Stimulated activated memory B cell treated with anti-CD40 and anti-IgM and Interleukin-4, amounts not matched to agents 10 μg/mL and 1 μg/mL and 100 μg/mL, for 72 hours (primary cell): ENCODE results near the gene ASIC4.

Source experiments
- ATAC-seq: fragments of 150-1000 bp; cut with Tn5 transposase; 2 replicates; pipeline ENCODE4 v1.10.0; 2021
- H3K27ac Mint-ChIP-seq: one replicate; pipeline ENCODE4 v1.8.0; 2022; ENCODE audit warnings: mild to moderate bottlenecking, mixed read lengths
- H3K27me3 Mint-ChIP-seq: one replicate; pipeline ENCODE4 v1.8.0; 2022; ENCODE audit warnings: mixed read lengths
- H3K36me3 Mint-ChIP-seq: one replicate; pipeline ENCODE4 v1.8.0; 2022; ENCODE audit warnings: mixed read lengths
- H3K4me1 Mint-ChIP-seq: one replicate; pipeline ENCODE4 v1.8.0; 2022; ENCODE audit warnings: mixed read lengths
- H3K4me3 Mint-ChIP-seq: one replicate; pipeline ENCODE4 v1.8.0; 2022; ENCODE audit warnings: mild to moderate bottlenecking, moderate library complexity, mixed read lengths
- H3K9me3 Mint-ChIP-seq: one replicate; pipeline ENCODE4 v1.8.0; 2022; ENCODE audit warnings: mixed read lengths

Gene ASIC4

DNA sequence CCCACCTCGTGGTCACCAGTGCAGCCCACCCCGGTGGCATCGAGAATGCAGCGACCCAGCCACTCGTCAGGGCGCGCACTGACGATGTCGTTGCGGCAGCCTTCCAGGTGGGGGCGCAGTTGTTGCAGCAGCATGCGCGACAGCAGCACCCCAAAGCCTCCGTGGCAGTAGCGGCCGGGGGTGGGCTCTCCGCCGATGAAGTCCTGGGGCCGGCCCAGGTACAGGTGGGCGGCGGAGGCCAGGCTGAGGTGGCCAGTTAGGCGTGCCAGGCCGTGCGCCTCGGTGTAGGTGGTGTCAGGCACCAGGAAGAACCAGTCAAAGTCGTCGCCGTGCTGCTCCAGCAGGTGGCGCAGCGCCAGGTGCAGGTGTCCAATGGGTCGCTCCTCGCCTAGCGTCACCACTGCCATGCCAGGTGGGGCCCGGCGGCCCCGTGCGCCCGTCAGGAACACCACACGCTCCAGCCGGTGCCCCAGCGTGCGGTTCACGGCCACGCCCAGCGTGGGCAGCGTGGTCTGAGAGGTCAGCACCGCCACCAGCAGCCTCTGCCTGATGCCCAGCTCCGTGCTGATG is 27.4 kb downstream of the ASIC4 start:
- peaks cover 20% of the 10 kb centered on the region for H3K4me1 Mint-ChIP-seq
- H3K9me3 Mint-ChIP-seq: no peaks in the 10 kb centered on the region
- H3K4me3 Mint-ChIP-seq: peak overlapping the region; percentile 33
- H3K36me3 Mint-ChIP-seq: peaks cover 14% of the 10 kb centered on the region
- H3K27me3 Mint-ChIP-seq: peaks cover 76% of the 10 kb centered on the region
- no peak overlapping the region for H3K27ac Mint-ChIP-seq
- peak; percentile 72 for ATAC-seq

DNA sequence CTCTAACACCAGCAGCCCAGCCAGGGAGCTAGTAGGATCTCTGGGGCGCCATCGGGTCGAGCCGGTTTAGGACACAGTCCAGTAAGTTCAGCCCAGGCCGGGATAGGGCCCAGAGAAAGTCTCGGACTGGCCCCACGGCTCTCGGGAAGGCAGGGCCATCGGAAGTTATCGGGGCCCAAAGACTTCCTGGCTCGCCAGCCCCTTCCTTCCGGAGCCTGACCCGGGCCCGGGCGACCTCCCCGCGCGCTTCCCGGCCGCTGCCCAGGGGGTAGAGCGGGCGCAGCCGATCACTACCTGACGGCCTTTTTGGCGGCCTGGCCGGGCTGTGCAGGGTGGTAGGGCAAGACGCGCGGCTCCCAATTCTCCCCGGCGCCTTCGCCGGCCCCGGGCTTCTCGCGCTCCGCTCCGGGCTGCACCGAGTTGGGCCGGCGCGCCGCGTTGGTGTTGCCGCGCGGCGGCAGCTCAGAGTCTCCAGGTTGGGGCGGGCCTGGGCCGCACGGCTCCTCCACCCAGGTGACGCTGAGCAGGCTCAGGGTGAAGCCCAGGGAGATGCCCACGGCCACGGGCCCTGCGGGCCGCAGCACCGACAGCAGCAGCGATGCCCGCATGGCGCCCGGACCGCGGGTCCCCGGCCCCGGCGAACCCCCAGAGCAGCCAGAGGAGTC is 28.8 kb downstream of the ASIC4 start:
- H3K27me3 Mint-ChIP-seq: peaks cover 76% of the 10 kb centered on the region

DNA sequence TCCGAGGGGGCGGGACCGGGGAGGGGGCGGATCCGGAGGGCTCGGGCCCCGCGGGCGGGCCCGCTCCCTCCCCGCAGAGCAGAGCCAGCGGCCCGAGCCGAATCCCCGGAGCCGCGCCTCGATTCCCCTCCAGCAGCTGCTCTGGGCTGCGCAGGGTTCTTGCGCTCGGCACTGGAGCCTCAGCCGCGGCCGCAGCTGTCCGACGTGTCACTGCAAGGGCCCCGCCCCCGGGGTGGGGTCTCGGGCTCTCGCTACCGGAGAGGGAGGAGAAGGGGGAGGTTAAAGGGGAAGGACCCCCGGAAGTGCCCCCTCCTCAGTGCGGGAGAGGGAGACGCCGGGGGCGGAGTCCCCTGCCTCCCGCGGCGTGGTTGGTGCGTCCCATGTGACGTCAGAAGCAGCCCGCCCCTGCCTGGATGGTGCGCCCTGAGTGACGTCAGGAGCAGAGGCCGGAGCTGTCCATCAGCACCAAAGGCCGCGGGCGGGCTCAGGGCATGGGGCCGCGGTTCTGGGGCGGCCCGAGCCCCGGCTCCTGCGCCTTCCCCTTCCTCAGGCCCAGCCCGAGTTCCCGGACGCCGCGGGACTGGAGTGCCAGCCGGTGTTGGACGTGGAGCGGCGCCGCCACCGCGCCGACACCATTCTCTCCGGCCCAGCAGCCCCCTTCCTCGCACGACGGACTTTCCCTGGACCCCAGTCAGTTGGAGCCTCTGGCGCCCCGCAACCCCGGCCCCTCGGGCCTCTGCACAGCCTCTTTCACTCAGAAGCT is 29.5 kb downstream of the ASIC4 start, which contains the start of the genes CHPF and TMEM198:
CHPF (minus strand) TSS at position 214 of the 763 bp plus-strand sequence. CDS start 271 bp downstream, outside the sequence.
TMEM198 (plus strand) TSS at position 433 of the 763 bp plus-strand sequence. CDS start 700 bp downstream, outside the sequence.
- ATAC-seq: peak; percentile 88
- Mint-ChIP-seq H3K27me3 (peaks cover 76% of the 10 kb centered on the region), H3K4me1 (peaks cover 20% of the 10 kb centered on the region), H3K4me3 (peak within 1 kb of the TSS; percentile 79), H3K9me3 (no peaks in the 10 kb centered on the region), H3K27ac (no peak within 1 kb of the TSS), H3K36me3 (peaks cover 11% of the 10 kb centered on the region)

More for the DNA sequence above, 28.8 kb downstream of the ASIC4 start:
- Mint-ChIP-seq H3K36me3 (peaks cover 14% of the 10 kb centered on the region), H3K4me1 (peaks cover 20% of the 10 kb centered on the region), H3K9me3 (no peaks in the 10 kb centered on the region), H3K4me3 (peak overlapping the region; percentile 77), H3K27ac (no peak overlapping the region)
- peak; percentile 62 for ATAC-seq

DNA sequence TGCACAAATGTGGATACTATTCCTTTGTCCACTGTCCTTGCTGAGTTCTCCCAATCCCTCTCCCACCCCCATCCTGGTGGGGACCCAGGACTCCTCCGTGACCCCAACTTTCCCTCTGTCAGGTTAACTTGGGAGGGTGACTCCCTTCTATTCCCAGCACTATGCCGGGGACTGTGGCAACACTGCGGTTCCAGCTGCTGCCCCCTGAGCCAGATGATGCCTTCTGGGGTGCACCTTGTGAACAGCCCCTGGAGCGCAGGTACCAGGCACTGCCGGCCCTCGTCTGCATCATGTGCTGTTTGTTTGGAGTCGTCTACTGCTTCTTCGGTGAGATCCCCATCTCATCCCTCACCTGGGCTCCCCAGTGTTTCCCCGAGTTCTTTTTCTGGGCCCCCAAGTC is 30.3 kb downstream of the ASIC4 start:
- no peaks in the 10 kb centered on the region for H3K9me3 Mint-ChIP-seq
- H3K4me3 Mint-ChIP-seq: peak overlapping the region; percentile 79
- H3K27me3 Mint-ChIP-seq: peaks cover 76% of the 10 kb centered on the region
- H3K4me1 Mint-ChIP-seq: peaks cover 20% of the 10 kb centered on the region
- H3K27ac Mint-ChIP-seq: no peak overlapping the region
- no peak for ATAC-seq
- H3K36me3 Mint-ChIP-seq: peaks cover 6% of the 10 kb centered on the region

DNA sequence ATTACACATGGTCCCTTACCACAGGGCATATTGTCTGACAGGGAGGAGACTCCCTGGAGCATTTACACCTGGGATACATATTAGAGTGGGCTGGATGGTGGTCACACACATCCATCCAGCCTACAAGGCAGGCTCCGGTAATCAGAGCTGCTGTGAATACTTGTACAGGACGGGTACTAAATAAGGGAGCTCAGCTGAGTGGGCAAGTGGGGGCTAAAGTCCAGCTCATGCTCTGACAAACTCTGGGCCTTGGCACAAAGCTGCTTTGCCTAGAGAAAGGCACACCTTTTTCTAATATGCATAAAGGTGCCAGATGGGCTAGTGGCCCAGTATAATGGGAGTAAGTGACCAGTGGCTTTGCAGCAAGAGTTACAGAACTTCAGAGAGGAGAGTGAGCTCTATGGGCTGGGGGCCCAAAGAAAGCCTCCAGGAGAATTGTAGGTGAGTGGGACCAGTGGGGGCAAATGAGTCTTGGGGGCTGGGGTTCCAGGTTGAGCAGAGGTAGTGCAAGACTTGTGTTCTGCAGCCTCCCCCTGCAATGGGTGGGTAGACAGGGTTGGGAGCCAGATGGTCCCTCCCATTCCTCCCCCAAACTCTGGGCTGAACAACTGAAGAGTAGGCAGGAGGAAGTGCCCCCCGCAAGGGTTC is 31.1 kb downstream of the ASIC4 start:
- Mint-ChIP-seq H3K36me3 (no peaks in the 10 kb centered on the region), H3K9me3 (no peaks in the 10 kb centered on the region), H3K4me3 (no peak overlapping the region), H3K4me1 (peaks cover 20% of the 10 kb centered on the region), H3K27me3 (peaks cover 75% of the 10 kb centered on the region), H3K27ac (no peak overlapping the region)
- ATAC-seq: no peak

DNA sequence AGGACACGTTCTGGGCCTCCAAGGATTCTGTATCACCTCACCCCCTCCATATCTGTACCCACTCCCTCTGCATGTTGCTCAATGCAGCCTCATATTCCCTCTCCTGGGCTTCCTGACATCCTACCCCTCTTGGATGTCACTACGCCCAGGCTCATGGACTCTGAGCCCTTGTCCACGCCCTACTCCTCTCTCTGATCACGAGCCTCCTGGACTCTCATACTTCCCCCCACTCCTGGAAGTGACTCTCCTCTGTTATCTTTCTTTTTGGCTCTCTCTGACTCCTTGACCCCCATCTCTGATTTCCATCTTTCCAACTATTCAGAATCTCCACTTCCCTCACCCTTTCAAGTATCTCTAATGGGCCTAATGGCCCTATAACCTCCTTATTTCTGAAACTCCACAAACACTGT is 31.7 kb downstream of the ASIC4 start:
- peaks cover 24% of the 10 kb centered on the region for H3K4me1 Mint-ChIP-seq
- no peaks in the 10 kb centered on the region for H3K9me3 Mint-ChIP-seq
- H3K27me3 Mint-ChIP-seq: peaks cover 75% of the 10 kb centered on the region
- H3K36me3 Mint-ChIP-seq: no peaks in the 10 kb centered on the region
- no peak for ATAC-seq
- H3K4me3 Mint-ChIP-seq: no peak overlapping the region
- no peak overlapping the region for H3K27ac Mint-ChIP-seq

DNA sequence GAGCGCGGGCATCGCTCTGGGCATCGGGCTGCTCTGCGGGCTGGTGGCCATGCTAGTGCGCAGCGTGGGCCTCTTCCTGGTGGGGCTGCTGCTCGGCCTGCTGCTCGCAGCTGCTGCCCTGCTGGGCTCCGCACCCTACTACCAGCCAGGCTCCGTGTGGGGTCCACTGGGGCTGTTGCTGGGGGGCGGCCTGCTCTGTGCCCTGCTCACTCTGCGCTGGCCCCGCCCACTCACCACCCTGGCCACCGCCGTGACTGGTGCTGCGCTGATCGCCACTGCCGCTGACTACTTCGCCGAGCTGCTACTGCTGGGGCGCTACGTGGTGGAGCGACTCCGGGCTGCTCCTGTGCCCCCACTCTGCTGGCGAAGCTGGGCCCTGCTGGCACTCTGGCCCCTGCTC is 33.3 kb downstream of the ASIC4 start:
- Mint-ChIP-seq H3K27me3 (peaks cover 83% of the 10 kb centered on the region), H3K36me3 (no peaks in the 10 kb centered on the region), H3K4me3 (no peak overlapping the region), H3K4me1 (peaks cover 27% of the 10 kb centered on the region), H3K27ac (no peak overlapping the region), H3K9me3 (no peaks in the 10 kb centered on the region)
- ATAC-seq: no peak

DNA sequence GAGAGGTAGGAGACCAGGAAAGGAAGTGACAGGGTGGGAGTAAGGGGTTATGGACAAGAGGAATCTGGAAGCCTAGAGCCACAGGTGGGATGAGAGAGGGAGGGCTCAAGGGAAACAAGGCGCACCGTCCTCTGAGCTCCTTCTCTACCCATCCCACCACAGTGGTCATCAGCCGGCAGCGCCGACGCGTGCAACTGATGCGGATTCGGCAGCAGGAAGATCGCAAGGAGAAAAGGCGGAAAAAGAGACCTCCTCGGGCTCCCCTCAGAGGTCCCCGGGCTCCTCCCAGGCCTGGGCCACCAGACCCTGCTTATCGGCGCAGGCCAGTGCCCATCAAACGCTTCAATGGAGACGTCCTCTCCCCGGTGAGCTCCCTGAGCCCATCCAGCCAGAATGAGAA is 34.7 kb downstream of the ASIC4 start:
- H3K36me3 Mint-ChIP-seq: no peaks in the 10 kb centered on the region
- peaks cover 91% of the 10 kb centered on the region for H3K27me3 Mint-ChIP-seq
- no peak overlapping the region for H3K4me3 Mint-ChIP-seq
- H3K27ac Mint-ChIP-seq: no peak overlapping the region
- peaks cover 23% of the 10 kb centered on the region for H3K4me1 Mint-ChIP-seq
- no peaks in the 10 kb centered on the region for H3K9me3 Mint-ChIP-seq
- no peak for ATAC-seq

DNA sequence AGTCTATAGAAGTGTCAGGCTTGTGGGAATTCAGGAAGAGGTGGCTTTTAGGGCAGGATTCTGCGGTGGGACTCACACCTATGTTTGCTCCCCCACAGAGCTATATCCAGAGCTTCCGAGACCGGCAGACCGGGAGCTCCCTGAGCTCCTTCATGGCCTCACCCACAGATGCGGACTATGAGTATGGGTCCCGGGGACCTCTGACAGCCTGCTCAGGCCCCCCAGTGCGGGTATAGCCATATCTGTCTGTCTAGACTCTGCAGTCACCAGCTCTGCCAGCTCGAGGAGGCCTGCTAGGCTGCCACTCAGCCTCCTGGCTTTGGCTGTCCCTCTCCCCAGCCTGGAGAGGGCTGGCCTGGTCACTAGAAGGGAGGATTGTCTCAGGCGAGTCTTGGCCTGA is 35.3 kb downstream of the ASIC4 start:
- H3K9me3 Mint-ChIP-seq: no peaks in the 10 kb centered on the region
- no peak overlapping the region for H3K27ac Mint-ChIP-seq
- H3K27me3 Mint-ChIP-seq: peaks cover 91% of the 10 kb centered on the region
- H3K36me3 Mint-ChIP-seq: no peaks in the 10 kb centered on the region
- H3K4me3 Mint-ChIP-seq: no peak overlapping the region
- no peak for ATAC-seq
- H3K4me1 Mint-ChIP-seq: peaks cover 17% of the 10 kb centered on the region

DNA sequence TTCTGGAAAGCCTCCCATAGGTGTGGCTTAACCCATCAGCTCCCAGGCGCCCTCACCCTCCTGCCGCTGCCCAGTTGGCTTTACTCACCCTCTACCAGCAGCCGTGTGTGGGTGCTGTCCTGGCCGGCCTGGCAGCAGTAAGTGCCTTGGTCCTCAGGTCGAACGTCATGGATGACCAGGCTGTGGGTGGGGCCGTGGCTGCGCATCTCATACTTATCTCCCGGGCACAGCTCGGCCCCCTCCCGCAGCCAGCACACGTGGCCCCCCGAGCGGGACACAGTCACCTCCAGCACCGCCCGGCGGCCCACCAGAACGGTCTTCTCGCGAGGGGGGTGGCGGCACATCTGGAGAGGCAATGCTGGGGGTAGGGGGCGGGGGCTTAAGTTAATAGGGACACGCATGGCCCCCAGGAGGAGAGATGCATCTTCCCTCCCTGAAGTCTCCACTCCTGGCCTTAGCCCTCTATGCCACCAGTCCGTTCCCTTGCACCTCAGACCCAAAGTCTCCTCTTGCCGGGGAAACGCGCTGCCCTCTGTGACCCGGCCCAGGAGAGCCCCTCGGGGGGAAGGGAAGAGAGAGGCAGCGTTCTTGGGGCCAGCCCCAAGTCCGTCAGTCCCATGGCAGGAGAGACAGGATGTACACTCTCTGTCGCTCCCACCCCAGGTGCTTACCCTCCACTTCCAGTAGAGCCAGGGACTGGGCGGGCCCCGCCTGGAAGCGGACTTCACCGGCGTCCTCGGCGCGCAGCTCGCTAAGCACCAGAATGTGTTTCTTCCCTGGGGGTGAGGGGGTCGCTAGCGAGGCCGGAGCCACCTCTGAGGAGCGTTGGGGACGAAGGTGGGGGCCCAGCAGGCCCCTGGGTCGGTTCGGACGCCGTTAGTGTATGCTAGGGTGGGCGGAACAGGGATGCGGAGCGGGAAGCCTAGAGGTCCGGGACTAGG is 37.4 kb downstream of the ASIC4 start:
- Mint-ChIP-seq H3K27me3 (peaks cover 91% of the 10 kb centered on the region), H3K36me3 (no peaks in the 10 kb centered on the region), H3K4me3 (peak overlapping the region; percentile 66), H3K4me1 (peaks cover 15% of the 10 kb centered on the region), H3K27ac (no peak overlapping the region), H3K9me3 (no peaks in the 10 kb centered on the region)
- peak; percentile 5 for ATAC-seq

DNA sequence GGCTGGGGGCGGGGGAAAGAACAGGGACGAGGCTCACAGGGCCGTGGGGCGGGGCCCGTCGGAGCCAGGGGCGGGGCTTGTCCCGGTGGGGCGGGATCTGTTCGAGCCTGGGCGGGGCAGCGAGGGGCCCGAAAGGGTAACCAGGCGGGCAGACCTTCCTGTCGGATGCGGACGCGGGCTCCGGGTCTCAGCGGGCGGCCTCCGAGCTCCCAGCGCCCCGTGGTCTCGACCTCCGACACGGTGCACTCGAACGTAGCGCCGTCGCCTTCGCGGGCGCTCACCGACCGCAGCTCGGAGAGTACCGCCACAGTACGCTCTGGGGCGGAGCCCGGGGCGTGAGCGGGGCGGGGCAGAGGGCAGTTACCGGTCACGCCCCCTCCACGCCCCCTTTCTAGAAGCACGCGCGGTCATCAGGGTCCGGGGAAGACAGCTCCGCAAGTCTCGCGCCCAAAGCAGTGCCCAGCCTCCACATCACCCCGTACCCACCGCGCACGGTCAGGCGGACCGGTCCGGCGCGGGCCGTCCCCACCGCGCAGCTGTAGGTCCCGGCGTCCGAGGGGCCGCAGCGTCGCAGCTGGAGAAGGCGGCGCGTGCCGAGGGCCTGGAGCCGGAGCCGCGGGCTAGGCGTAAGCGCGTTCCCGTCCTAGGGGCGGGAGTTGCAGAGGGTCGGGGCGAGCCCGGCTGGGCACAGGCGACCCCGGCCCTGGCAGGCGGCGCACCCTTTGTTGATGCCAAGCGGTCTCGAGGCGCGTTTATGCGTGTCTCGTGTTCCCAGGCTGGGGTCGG is 38.3 kb downstream of the ASIC4 start:
- Mint-ChIP-seq H3K4me3 (peak overlapping the region; percentile 66), H3K27ac (no peak overlapping the region), H3K27me3 (peaks cover 87% of the 10 kb centered on the region), H3K9me3 (no peaks in the 10 kb centered on the region), H3K36me3 (no peaks in the 10 kb centered on the region), H3K4me1 (peaks cover 15% of the 10 kb centered on the region)
- peak; percentile 82 for ATAC-seq

DNA sequence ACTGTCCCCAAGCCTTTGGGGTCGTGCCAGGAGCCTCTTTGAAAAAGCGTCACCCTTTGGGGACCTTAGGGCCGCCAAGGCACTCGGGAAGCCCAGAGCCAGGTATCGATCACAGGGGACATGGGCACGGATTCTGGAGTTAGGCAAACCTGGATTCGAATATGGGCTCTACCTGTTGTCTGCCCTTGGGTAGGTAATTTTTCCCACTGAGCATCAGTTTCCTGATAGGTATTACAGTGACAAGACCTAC is 38.8 kb downstream of the ASIC4 start:
- no peak overlapping the region for H3K4me3 Mint-ChIP-seq

DNA sequence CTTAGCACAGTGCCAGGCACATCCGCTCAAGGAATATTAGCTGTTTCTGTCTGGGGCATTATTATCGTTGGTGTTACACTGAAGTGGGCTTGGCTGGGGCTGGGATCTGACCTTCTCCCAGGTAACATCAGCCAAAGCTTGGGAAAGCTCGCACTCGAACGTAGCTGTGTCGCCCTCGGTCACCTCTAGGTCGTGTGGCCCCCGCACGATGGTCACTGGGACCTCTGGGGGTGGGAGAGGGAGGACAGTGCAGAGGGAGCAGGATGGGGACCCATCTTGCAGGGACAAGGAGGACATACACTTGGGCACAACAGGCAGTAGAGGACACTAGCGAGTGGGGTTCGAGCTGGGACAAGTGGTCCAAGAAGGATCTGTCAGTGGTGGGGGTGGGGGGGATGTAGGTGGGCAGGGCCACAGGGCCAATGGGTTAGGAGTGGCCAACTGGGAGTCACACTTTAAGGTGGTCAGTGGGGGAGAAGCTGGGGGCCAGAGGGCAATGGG is 39.2 kb downstream of the ASIC4 start:
- Mint-ChIP-seq H3K9me3 (no peaks in the 10 kb centered on the region), H3K27me3 (peaks cover 86% of the 10 kb centered on the region), H3K4me1 (peaks cover 15% of the 10 kb centered on the region)

More for the DNA sequence above, 38.8 kb downstream of the ASIC4 start:
- Mint-ChIP-seq H3K27me3 (peaks cover 86% of the 10 kb centered on the region), H3K27ac (no peak overlapping the region), H3K9me3 (no peaks in the 10 kb centered on the region), H3K4me1 (peaks cover 15% of the 10 kb centered on the region), H3K36me3 (no peaks in the 10 kb centered on the region)
- no peak for ATAC-seq

DNA sequence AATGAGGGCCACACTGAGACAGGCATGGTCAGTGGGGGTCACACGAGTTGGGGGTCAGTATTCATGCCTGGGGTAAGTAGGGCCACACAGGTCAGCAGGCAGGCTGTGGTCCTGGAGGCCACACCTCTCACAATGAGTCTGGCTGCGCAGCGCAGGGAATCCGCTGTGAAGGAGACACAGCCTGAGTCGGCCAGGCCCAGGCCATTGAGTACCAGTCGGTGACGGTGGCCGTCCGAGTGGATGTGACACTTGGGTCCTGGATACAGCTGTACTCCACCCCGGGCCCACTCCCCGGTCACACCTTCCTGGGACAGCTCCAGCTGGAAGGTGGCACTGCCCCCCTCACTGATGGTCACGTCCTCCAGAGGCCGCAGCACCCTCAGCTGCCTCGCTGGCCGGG is 40.1 kb downstream of the ASIC4 start:
- no peaks in the 10 kb centered on the region for H3K36me3 Mint-ChIP-seq
- H3K4me1 Mint-ChIP-seq: peaks cover 15% of the 10 kb centered on the region
- H3K4me3 Mint-ChIP-seq: no peak overlapping the region
- ATAC-seq: no peak
- peaks cover 86% of the 10 kb centered on the region for H3K27me3 Mint-ChIP-seq
- H3K9me3 Mint-ChIP-seq: no peaks in the 10 kb centered on the region
- no peak overlapping the region for H3K27ac Mint-ChIP-seq

More for the DNA sequence above, 39.2 kb downstream of the ASIC4 start:
- Mint-ChIP-seq H3K4me3 (no peak overlapping the region), H3K36me3 (no peaks in the 10 kb centered on the region), H3K27ac (no peak overlapping the region)
- no peak for ATAC-seq
